HS-27A (cell line): Measurements from ENCODE around the gene NIBAN1.
"Not testable (repeated sequence)": the region's sequence is repeated elsewhere in the genome, so short reads cannot be mapped to it uniquely, and the experiment has no call there.

Source experiments
- DNase-seq: peaks from one replicate; pipeline ENCODE4 v3.0.0-alpha.2; 2012; ENCODE audit warnings: low read depth, missing footprints

NIBAN1 gene

DNA sequence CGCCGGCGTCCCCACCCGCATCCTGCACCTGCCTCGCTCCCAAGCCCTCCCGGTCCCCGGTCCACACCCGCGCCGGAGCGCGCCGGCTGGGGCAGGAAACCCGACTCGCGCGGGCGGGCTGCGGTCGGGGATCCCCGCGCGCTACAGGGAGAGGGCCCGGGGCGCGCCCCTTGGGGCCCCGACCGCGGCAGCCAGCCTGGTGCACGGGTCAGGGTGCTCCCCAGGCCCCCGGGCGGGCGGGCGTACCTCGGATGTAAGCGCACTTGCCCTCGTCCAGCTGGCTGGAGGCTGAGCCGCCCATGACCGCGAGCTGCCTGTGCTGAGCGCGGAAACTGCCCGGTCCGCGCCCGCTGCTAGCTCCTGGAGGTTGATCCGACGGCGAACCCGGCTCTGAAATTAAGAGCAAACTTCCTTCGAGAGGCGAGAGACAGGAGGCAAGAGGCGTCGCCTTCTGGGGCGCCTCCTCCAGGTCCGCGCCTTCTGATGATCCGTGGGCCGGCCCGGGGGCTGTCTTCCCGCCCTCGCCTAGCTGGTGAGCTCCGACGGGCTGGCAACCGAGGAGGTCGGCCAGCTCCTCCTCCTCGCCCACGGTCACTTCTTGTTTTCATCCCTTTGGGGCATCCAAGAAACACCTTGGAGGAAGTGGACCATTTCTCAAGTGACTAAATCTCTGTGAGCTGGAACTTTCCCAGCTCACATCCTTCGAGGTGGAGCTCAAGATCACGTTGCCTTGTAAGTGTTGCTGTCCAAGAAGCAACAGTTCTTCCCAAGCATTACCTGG, at the start of gene NIBAN1:
TSS of gene NIBAN1 (minus strand) at position 453 of the 781 bp plus-strand sequence. CDS start at position 301, 152 bp downstream.
- peak; percentile 26 for DNase-seq

- no peak for DNase-seq
These were observed 43.7 kb upstream of the NIBAN1 start for GRCh38 chr1:185017966-185018365.

- peak; percentile 34 for DNase-seq
These were observed 43.0 kb upstream of the NIBAN1 start for GRCh38 chr1:185017338-185017737.

DNA sequence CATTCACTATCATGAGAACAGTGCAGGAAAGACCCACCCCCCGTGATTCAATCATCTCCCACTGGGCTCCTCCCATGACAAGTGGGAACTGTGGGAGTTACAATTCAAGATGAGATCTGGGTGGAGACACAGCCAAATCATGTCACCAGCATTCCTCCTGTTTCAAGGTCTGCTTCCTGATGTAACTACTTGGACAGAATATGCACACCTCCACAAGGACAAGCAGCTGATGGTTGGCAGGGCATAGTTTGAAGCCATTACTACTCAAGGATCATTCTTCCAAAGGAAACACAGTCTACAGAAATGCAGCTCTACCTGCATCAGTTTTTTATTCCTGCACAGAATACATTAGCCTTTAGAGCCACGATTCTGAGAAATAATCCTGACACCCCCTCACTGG, 42.6 kb upstream of the NIBAN1 start:
- DNase-seq, result no peak

- DNase-seq, result no peak
These were observed 41.3 kb upstream of the NIBAN1 start for GRCh38 chr1:185015631-185016030.

GRCh38 chr1:185014941-185015340, 40.6 kb upstream of the NIBAN1 start:
- no peak for DNase-seq

GRCh38 chr1:185010361-185010760, 36.1 kb upstream of the NIBAN1 start:
- DNase-seq, result no peak

- no peak for DNase-seq
These were observed 34.5 kb upstream of the NIBAN1 start for GRCh38 chr1:185008838-185009237.

DNA sequence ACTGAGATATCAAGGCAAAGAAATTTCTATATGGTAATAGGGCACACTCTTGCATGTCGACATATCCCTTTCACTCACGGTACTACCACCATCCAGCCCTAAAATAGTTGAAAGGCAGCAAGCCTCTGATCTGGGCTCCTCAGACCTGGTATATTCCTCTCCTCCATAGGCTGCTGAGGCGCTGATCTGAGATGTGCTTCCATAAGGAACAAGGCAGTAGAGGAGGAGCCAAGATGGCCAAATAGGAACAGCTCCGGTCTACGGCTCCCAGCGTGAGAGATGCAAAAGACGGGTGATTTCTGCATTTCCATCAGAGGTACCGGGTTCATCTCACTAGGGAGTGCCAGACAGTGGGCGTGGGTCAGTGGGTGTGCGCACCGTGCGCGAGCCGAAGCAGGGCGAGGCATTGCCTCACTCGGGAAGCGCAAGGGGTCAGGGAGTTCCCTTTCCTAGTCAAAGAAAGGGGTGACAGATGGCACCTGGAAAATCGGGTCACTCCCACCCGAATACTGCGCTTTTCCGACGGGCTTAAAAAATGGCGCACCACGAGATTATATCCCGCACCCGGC, 27.1 kb upstream of the NIBAN1 start:
- DNase-seq, result not testable (repeated sequence)

GRCh38 chr1:184999974-185000373, 25.7 kb upstream of the NIBAN1 start:
- not testable (repeated sequence) for DNase-seq

GRCh38 chr1:184994301-184994700, 20.0 kb upstream of the NIBAN1 start:
- no peak for DNase-seq

DNA sequence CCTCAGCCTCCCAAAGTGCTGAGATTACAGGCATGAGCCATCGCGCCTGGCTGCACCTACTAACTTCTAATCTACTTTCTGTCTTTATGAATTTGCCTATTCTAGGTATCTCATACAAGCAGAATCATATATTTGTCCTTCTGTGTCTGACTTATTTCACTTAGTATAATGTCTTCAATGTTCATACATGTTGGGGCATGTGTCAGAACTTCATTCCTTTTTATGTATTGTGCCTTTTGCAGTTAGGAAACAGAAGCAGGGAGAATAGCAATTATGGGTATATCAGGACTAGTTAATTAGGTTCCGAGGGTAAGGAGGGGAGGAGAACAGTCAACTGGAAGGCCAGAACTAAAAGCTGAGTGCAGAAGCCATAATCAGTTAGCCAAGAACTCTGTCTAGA, 18.0 kb upstream of the NIBAN1 start:
- no peak for DNase-seq

DNA sequence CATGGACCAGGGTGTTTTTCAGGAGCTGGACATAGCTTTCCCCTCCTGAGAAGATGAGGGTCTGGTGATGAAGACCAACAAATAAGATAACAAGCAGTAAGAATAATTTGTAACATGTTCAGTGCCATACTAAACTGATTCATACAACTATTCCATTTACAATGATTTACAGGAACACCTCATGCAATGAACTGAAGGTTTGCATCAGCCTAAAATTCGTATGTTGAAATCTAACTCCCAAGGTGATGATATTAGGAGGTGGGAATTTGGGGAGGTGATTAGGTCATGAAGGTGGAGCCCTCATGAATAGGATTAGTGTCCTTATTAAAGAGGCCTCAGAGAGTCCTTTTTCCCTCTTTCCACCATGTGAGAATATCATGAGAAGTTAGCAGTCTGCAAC, 15.9 kb upstream of the NIBAN1 start:
- no peak for DNase-seq

- DNase-seq, result no peak
These were observed 14.2 kb upstream of the NIBAN1 start for GRCh38 chr1:184988506-184988905.

DNA sequence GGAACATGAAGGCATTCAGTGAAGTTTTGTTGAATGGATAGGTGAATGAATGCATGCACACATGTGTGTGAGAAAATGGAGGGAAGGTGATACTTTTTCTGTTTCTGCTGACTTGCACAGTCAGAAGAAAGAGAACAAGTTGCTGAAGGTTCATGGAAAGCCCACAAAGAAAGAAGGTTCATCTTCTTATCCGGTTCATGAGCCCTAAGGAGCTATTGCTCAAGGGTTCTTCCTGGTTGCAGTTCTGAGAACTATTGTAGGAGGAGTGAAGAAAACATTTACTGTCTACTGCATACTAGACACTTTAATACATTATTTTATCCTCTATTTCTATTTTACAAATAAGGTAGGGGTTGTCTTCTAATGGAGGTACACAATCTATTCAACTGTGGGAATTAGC, 13.4 kb upstream of the NIBAN1 start:
- DNase-seq, result no peak

DNA sequence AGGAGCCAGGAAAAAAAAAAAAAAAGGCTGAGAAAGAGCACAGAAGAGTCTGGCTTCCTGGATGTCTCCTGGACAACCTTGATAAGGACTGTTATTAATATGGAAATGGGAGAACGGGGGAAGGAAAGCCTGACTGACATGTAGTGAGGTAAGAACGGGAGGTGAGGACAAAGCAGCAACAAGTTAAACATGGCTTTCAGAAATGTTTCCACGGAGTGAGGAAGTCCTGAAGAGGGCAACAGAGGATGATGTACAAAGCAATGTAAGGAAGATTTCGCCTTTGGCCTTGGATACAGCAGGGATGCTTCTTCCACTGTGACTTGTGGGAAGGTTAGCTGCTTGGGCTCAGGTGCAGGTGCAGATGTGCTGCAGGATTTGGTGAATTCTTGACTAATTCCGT, 11.9 kb upstream of the NIBAN1 start:
- no peak for DNase-seq

DNA sequence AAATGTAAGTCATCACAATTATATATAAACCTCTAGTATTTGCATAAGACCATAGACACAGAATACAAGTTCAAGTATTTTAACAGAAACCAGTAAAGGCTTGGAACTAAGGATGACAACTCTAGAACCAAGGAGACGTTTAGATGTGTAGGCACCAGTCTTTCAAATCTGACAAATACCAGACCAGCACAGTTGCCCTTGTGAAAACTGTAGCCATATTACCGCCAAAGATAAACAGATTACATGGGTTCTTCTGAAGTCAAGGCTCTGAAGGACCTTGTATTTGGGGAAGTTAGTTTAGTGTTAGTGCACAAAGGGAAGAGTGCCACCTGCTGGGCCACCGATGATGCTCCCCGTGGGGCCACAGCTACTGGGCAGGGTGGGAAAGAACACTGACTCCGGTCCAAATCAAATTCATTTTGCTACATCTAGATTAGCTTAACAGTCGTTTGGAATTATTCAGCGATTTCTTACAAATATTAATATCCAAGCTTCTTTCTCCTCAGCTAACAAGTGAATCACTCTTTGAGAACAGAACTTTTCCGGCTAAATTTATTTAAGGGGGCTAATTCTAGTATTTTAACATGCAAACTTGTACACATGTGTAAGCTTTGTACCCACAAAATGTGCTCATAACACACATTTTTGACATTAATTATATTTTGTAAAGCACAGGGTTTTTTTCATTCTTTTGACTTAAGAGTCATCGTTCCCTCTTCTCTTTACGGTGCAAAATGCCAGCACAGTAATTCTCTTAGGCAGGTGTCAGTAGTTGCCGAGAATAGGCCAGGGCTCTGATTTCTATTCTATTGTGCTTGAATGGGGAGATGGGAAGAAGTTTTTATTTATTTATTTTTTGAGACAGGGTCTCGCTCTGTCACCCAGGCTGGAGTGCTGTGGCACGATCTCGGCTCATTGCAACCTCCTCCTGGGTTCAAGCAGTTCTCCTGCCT, 8.0 kb upstream of the NIBAN1 start:
- DNase-seq, result no peak

- DNase-seq, result no peak
These were observed 6.4 kb upstream of the NIBAN1 start for GRCh38 chr1:184980726-184981125.

DNA sequence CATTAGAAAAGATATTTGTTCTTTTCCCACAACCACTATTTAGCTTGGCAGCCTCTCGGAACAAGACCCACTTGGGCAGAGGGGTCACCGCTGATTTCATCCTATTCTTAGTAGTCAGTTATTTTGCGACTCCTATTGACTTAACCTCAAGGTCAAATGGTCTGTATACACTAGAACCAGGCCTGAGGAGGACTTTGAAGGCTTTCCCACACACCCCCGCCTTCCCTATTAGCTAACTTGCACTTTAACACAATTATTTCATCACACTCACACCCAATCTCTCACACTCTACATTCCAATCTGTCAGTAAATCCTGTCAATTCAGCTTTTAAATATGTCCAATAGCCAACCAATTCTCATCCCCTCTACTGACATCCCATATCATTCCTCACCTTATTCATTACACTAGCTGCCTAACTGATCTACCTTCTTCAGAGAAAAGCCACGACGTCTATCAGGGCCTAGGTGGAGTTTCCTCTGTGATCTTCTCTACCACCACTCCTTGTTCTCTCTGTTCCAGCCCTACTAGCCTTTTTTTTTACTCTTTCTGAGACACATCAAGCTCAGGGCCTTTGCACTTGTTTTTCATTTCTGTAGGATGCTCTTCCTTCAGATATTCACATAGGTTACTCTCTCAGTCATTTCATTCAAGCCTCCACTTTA, 1.0 kb upstream of the NIBAN1 start:
- no peak for DNase-seq

GRCh38 chr1:184974837-184975115, 468 bp upstream of the NIBAN1 start:
- no peak for DNase-seq

- DNase-seq, result peak; percentile 23
These were observed 844 bp downstream of the NIBAN1 start for GRCh38 chr1:184973272-184974055.
